ENCODE measurements around the gene VKORC1. TPM values are rescaled to one million over a fixed set of nuclear protein-coding genes. Genes with fewer than 3 reads are reported as not detected.

Gene VKORC1
- polyA plus RNA-seq, 1 of the 3 experiments (the other 2 are of a cell fraction), result 434 TPM

DNA sequence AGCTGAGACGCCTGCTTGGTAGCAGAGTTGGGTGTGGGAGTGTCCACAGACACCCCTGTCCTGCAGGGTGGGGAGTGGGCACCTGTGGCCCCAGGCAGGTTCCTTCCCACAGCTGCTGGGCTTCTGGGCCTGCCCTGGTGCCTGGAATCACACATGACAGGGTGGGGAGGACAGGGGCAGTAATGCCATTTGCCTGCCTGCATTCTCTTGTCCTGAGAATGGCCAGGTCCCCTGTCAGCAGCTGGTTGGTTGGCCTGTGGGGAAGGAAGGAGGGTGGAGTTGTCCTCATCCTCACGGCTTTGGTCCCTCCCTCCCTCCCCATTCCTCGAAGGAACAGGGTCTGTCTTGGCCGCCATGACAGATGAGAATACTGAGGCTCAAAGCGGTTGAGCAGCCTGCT lies 11.0 kb downstream of the VKORC1 start:
- POLR2A ChIA-PET, result interaction anchor here (0.6 to 2.0 kb wide), 3 partner anchors 9 to 97 kb away, joined by 3 to 6 read pairs (median 3); partner anchors contain the start of gene VKORC1
- Histone ChIP-seq H3K4me3 (ENCODE audit: low read depth in 2 of 2, low read length in 1 of 2) (no peak overlapping the region), H3K4me1 (ENCODE audit: control insufficient read depth in 1 of 2, insufficient read depth in 2 of 2, low read depth in 1 of 2, low read length in 1 of 2) (no peaks in the 10 kb centered on the region; a peak in 1 of 4 replicates), H3K79me2 (ENCODE audit: insufficient read depth) (peaks cover 34% of the 10 kb centered on the region; the same call in 1 of the 2 replicates), H2AFZ (ENCODE audit: low read depth) (no peak overlapping the region), H3F3A (replicated peaks; ENCODE audit: insufficient read depth) (no peaks in the 10 kb centered on the region), H3K36me3 (replicated peaks in 1 of 2; ENCODE audit: control insufficient read depth in 1 of 2, insufficient read depth in 2 of 2, low read length in 1 of 2) (peaks cover 23 to 56% of the 10 kb centered on the region in 2 experiments), H3K9me3 (no peaks in the 10 kb centered on the region), H3K9me2 (no peaks in the 10 kb centered on the region), H3K27ac (ENCODE audit: low read depth in 2 of 2, low read length in 1 of 2) (no peak overlapping the region; a peak in 1 of 4 replicates), H3K27me3 (ENCODE audit: insufficient read depth) (no peaks in the 10 kb centered on the region), H4K20me1 (ENCODE audit: insufficient read depth) (peaks cover 8% of the 10 kb centered on the region; the same call in 1 of the 2 replicates), H3K4me2 (no peak overlapping the region), H3K9ac (no peak overlapping the region)
- CTCF ChIA-PET, result no interaction called here
- TF ChIP-seq, protein P1, sequence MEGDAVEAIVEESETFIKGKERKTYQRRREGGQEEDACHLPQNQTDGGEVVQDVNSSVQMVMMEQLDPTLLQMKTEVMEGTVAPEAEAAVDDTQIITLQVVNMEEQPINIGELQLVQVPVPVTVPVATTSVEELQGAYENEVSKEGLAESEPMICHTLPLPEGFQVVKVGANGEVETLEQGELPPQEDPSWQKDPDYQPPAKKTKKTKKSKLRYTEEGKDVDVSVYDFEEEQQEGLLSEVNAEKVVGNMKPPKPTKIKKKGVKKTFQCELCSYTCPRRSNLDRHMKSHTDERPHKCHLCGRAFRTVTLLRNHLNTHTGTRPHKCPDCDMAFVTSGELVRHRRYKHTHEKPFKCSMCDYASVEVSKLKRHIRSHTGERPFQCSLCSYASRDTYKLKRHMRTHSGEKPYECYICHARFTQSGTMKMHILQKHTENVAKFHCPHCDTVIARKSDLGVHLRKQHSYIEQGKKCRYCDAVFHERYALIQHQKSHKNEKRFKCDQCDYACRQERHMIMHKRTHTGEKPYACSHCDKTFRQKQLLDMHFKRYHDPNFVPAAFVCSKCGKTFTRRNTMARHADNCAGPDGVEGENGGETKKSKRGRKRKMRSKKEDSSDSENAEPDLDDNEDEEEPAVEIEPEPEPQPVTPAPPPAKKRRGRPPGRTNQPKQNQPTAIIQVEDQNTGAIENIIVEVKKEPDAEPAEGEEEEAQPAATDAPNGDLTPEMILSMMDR (IDR thresholded peaks at IDR 0.05), result no peak
- TF ChIP-seq CHD2 (IDR thresholded peaks at IDR 0.05; ENCODE audit: low read length, partially characterized antibody), result no peak
- no peak for TF ChIP-seq MXI1 (IDR thresholded peaks at IDR 0.05; ENCODE audit: low read depth, low read length)
- no peak for TF ChIP-seq RFX5 (IDR thresholded peaks at IDR 0.05; ENCODE audit: low read length)
- TF ChIP-seq JUND (IDR thresholded peaks at IDR 0.05), result no peak
- 79% methylated on average over 5 of the region's 5 CpGs for WGBS (ENCODE audit: low lambda C conversion rate)
- no peak for DNase-seq

DNA sequence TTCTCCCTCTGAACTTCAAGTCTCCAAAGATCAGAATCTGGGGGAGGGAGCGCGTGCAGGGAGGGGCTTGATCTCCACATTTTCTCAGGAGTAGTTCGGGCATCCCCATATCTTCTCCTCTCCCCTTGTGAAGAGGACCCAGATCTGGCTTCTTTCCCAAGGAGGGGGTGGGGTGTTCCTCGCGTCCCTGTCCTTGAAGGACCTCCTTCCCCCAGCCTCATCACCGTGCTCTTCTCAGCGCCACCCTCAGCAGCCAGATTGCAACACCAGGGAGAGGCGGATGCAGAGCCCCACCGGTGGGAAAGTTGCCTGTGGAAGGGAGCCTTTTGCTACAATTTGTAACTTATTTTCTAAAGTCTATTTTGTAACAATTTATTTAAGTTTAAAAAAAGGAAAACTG lies 11.5 kb downstream of the VKORC1 start:
- WGBS (ENCODE audit: low lambda C conversion rate), result 88% methylated on average over 9 of the region's 9 CpGs
- ChIA-PET CTCF (no interaction called here), POLR2A (interaction anchor here (0.6 to 2.0 kb wide), 3 partner anchors 10 to 12 kb away, joined by 3 to 6 read pairs (median 3); partner anchors contain the start of gene VKORC1)
- H3F3A ChIP-seq (replicated peaks; ENCODE audit: insufficient read depth), result no peaks in the 10 kb centered on the region
- no peak overlapping the region for H3K4me3 ChIP-seq (ENCODE audit: low read depth in 2 of 2, low read length in 1 of 2)
- H4K20me1 ChIP-seq (ENCODE audit: insufficient read depth), result peaks cover 12% of the 10 kb centered on the region; the same call in 1 of the 2 replicates
- H3K9ac ChIP-seq, result no peak overlapping the region
- no peaks in the 10 kb centered on the region for H3K27me3 ChIP-seq (ENCODE audit: insufficient read depth)
- no peak overlapping the region for H3K27ac ChIP-seq (ENCODE audit: low read depth in 2 of 2, low read length in 1 of 2)
- DNase-seq, result no peak
- no peak overlapping the region for H2AFZ ChIP-seq (ENCODE audit: low read depth)
- no peak overlapping the region for H3K4me2 ChIP-seq
- H3K9me3 ChIP-seq, result no peaks in the 10 kb centered on the region
- H3K36me3 ChIP-seq (replicated peaks in 1 of 2; ENCODE audit: control insufficient read depth in 1 of 2, insufficient read depth in 2 of 2, low read length in 1 of 2), result peaks cover 23 to 59% of the 10 kb centered on the region in 2 experiments
- TF ChIP-seq CHD2 (IDR thresholded peaks at IDR 0.05; ENCODE audit: low read length, partially characterized antibody), result no peak
- TF ChIP-seq FOXJ3 (CRISPR knock-in tag; IDR thresholded peaks at IDR 0.05), result no peak
- TF ChIP-seq RCOR1 (IDR thresholded peaks at IDR 0.05; ENCODE audit: low read length), result no peak
- no peak for TF ChIP-seq MEF2A (IDR thresholded peaks at IDR 0.05; ENCODE audit: borderline replicate concordance, low read depth)
- TF ChIP-seq NRF1 (IDR thresholded peaks at IDR 0.05; ENCODE audit: low read depth, low read length), result no peak
- TF ChIP-seq, protein P2, sequence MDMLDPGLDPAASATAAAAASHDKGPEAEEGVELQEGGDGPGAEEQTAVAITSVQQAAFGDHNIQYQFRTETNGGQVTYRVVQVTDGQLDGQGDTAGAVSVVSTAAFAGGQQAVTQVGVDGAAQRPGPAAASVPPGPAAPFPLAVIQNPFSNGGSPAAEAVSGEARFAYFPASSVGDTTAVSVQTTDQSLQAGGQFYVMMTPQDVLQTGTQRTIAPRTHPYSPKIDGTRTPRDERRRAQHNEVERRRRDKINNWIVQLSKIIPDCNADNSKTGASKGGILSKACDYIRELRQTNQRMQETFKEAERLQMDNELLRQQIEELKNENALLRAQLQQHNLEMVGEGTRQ (IDR thresholded peaks at IDR 0.05; ENCODE audit: borderline replicate concordance, low read depth, low read length), result no peak
- no peak for TF ChIP-seq ELF1 (IDR thresholded peaks at IDR 0.05)
- TF ChIP-seq, protein P3, sequence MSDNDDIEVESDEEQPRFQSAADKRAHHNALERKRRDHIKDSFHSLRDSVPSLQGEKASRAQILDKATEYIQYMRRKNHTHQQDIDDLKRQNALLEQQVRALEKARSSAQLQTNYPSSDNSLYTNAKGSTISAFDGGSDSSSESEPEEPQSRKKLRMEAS (IDR thresholded peaks at IDR 0.05; ENCODE audit: low read depth), result no peak
- TF ChIP-seq, protein P4, sequence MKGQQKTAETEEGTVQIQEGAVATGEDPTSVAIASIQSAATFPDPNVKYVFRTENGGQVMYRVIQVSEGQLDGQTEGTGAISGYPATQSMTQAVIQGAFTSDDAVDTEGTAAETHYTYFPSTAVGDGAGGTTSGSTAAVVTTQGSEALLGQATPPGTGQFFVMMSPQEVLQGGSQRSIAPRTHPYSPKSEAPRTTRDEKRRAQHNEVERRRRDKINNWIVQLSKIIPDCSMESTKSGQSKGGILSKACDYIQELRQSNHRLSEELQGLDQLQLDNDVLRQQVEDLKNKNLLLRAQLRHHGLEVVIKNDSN (IDR thresholded peaks at IDR 0.05; ENCODE audit: borderline replicate concordance, low read depth), result no peak
- no peak for TF ChIP-seq GATA2 (CRISPR knock-in tag; IDR thresholded peaks at IDR 0.05)
- TF ChIP-seq TEAD4 (IDR thresholded peaks at IDR 0.05; ENCODE audit: borderline replicate concordance, insufficient read depth), result no peak
- no peak for TF ChIP-seq MXI1 (IDR thresholded peaks at IDR 0.05; ENCODE audit: low read depth, low read length)
- no peaks in the 10 kb centered on the region; a peak in 1 of 4 replicates for H3K4me1 ChIP-seq (ENCODE audit: control insufficient read depth in 1 of 2, insufficient read depth in 2 of 2, low read depth in 1 of 2, low read length in 1 of 2)
- H3K79me2 ChIP-seq (ENCODE audit: insufficient read depth), result peaks cover 38% of the 10 kb centered on the region; the same call in 1 of the 2 replicates
- no peaks in the 10 kb centered on the region for H3K9me2 ChIP-seq

All from SK-N-SH (cell line).